Stimulated activated CD4-positive, alpha-beta T cell treated with anti-CD3 and anti-CD28 coated beads, Interleukin-15, amount 100 ng/mL, for 24 hours (primary cell): ENCODE data around the gene EIF1.
"Not testable (repeated sequence)": the region's sequence is repeated elsewhere in the genome, so short reads cannot be mapped to it uniquely, and the experiment has no call there.

Source experiments
- DNase-seq: peaks from one replicate; pipeline ENCODE4 v3.0.0-alpha.2; 2020

Gene EIF1

GRCh38 chr17:41688641-41689496 lies at the start of gene EIF1:
EIF1 (plus strand) TSS chr17:41688885; CDS start chr17:41689039, 154 bp downstream.
- peak; percentile 100 for DNase-seq

GRCh38 chr17:41638941-41639340 lies 49.7 kb upstream of the EIF1 start:
- DNase-seq = no peak

- no peak for DNase-seq
Observed at GRCh38 chr17:41639492-41640473, 48.9 kb upstream of the EIF1 start.

- DNase-seq = not testable (repeated sequence)
Observed at GRCh38 chr17:41640596-41640995, 48.1 kb upstream of the EIF1 start.

GRCh38 chr17:41642252-41643156 lies 46.2 kb upstream of the EIF1 start:
- no peak for DNase-seq

- DNase-seq = no peak
Observed at GRCh38 chr17:41647038-41647813, 41.5 kb upstream of the EIF1 start.

GRCh38 chr17:41647940-41648410 lies 40.7 kb upstream of the EIF1 start:
- peak; percentile 94 for DNase-seq

GRCh38 chr17:41648411-41649195 lies 40.1 kb upstream of the EIF1 start:
- DNase-seq = peak; percentile 90

- DNase-seq = no peak
Observed at GRCh38 chr17:41649923-41650519, 38.7 kb upstream of the EIF1 start.

GRCh38 chr17:41650794-41651624 lies 37.7 kb upstream of the EIF1 start:
- no peak for DNase-seq

GRCh38 chr17:41651625-41652460 lies 36.8 kb upstream of the EIF1 start:
- DNase-seq = no peak

GRCh38 chr17:41652461-41652970 lies 36.2 kb upstream of the EIF1 start:
- no peak for DNase-seq

GRCh38 chr17:41653421-41653820 lies 35.3 kb upstream of the EIF1 start:
- DNase-seq = no peak

- no peak for DNase-seq
Observed at GRCh38 chr17:41653892-41654677, 34.6 kb upstream of the EIF1 start.

GRCh38 chr17:41654678-41655607 lies 33.7 kb upstream of the EIF1 start:
- no peak for DNase-seq

- no peak for DNase-seq
Observed at GRCh38 chr17:41655611-41656111, 33.0 kb upstream of the EIF1 start.
